Measurements from ENCODE around the gene TMSB15B.
"Not testable (repeated sequence)": the region's sequence is repeated elsewhere in the genome, so short reads cannot be mapped to it uniquely, and the experiment has no call there.

Gene TMSB15B

GRCh38 chrX:103949506-103949905 is 12.9 kb upstream of the TMSB15B start:
- Histone ChIP-seq H3K4me2 (ENCODE audit: insufficient read depth, low read length, poor library complexity, severe bottlenecking) (no peak overlapping the region), H3K9me3 (replicated peaks in 1 of 2; ENCODE audit: control insufficient read depth in 2 of 2, insufficient read depth in 1 of 2, low read depth in 1 of 2, low read length in 2 of 2) (no peaks in the 10 kb centered on the region), H3K4me3 (ENCODE audit: low read length in 2 of 2) (no peak overlapping the region), H3K79me1 (ENCODE audit: low read depth, low read length) (no peaks in the 10 kb centered on the region), H2BK15ac (ENCODE audit: low read length) (no peak overlapping the region), H4K91ac (ENCODE audit: low read depth, low read length, poor library complexity) (no peak overlapping the region), H2BK12ac (ENCODE audit: low read length) (no peak overlapping the region), H3K9ac (ENCODE audit: low read depth, low read length, poor library complexity) (no peak overlapping the region), H3K4me1 (ENCODE audit: control insufficient read depth in 2 of 2, insufficient read depth in 1 of 2, low read depth in 1 of 2, low read length in 2 of 2) (no peaks in the 10 kb centered on the region), H2AK5ac (ENCODE audit: low read depth, low read length) (no peak overlapping the region), H3K14ac (ENCODE audit: low read length) (no peak overlapping the region), H2AFZ (ENCODE audit: low read length) (no peak overlapping the region), H2BK5ac (ENCODE audit: low read length) (no peak overlapping the region), H3K4ac (ENCODE audit: low read length) (no peak overlapping the region), H3K27me3 (ENCODE audit: control insufficient read depth in 3 of 3, insufficient read depth in 3 of 3, low read depth in 1 of 3, low read length in 3 of 3) (no peaks in the 10 kb centered on the region), H3K36me3 (replicated peaks in 1 of 2; ENCODE audit: control insufficient read depth in 2 of 2, insufficient read depth in 2 of 2, low read length in 2 of 2) (no peaks in the 10 kb centered on the region), H3K23ac (ENCODE audit: low read depth, low read length, poor library complexity) (no peak overlapping the region), H4K8ac (ENCODE audit: low read depth, low read length) (no peak overlapping the region), H3K27ac (replicated peaks; ENCODE audit: low read length) (no peak overlapping the region), H3K18ac (ENCODE audit: low read length) (no peak overlapping the region), H2BK120ac (ENCODE audit: low read depth, low read length) (no peak overlapping the region)
- WGBS, 2 donors (ENCODE audit: extremely low coverage in 2 of 2, insufficient read length in 2 of 2, insufficient replicate concordance in 1 of 2) = no CpG with 5 or more reads among the region's 1 CpG
- DNase-seq (ENCODE audit: low spot score) = no peak

GRCh38 chrX:103953353-103953752 is 9.1 kb upstream of the TMSB15B start:
- Histone ChIP-seq H3K23ac (ENCODE audit: low read depth, low read length, poor library complexity) (no peak overlapping the region), H4K8ac (ENCODE audit: low read depth, low read length) (no peak overlapping the region), H2BK5ac (ENCODE audit: low read length) (no peak overlapping the region), H3K9me3 (replicated peaks in 1 of 2; ENCODE audit: control insufficient read depth in 2 of 2, insufficient read depth in 1 of 2, low read depth in 1 of 2, low read length in 2 of 2) (no peaks in the 10 kb centered on the region), H2AFZ (ENCODE audit: low read length) (no peak overlapping the region), H2AK5ac (ENCODE audit: low read depth, low read length) (no peak overlapping the region), H3K9ac (ENCODE audit: low read depth, low read length, poor library complexity) (no peak overlapping the region), H3K4ac (ENCODE audit: low read length) (no peak overlapping the region), H3K4me2 (ENCODE audit: insufficient read depth, low read length, poor library complexity, severe bottlenecking) (no peak overlapping the region), H4K91ac (ENCODE audit: low read depth, low read length, poor library complexity) (no peak overlapping the region), H2BK120ac (ENCODE audit: low read depth, low read length) (no peak overlapping the region), H2BK15ac (ENCODE audit: low read length) (no peak overlapping the region), H3K27ac (replicated peaks; ENCODE audit: low read length) (no peak overlapping the region), H3K36me3 (replicated peaks in 1 of 2; ENCODE audit: control insufficient read depth in 2 of 2, insufficient read depth in 2 of 2, low read length in 2 of 2) (no peaks in the 10 kb centered on the region), H3K79me1 (ENCODE audit: low read depth, low read length) (no peaks in the 10 kb centered on the region), H3K27me3 (ENCODE audit: control insufficient read depth in 3 of 3, insufficient read depth in 3 of 3, low read depth in 1 of 3, low read length in 3 of 3) (no peaks in the 10 kb centered on the region), H2BK12ac (ENCODE audit: low read length) (no peak overlapping the region), H3K18ac (ENCODE audit: low read length) (no peak overlapping the region), H3K14ac (ENCODE audit: low read length) (no peak overlapping the region), H3K4me3 (ENCODE audit: low read length in 2 of 2) (no peak overlapping the region), H3K4me1 (ENCODE audit: control insufficient read depth in 2 of 2, insufficient read depth in 1 of 2, low read depth in 1 of 2, low read length in 2 of 2) (no peaks in the 10 kb centered on the region)
- WGBS, 2 donors (ENCODE audit: extremely low coverage in 2 of 2, insufficient read length in 2 of 2, insufficient replicate concordance in 1 of 2) = no CpG with 5 or more reads among the region's 4 CpGs
- DNase-seq (ENCODE audit: low spot score) = no peak

- Histone ChIP-seq H4K91ac (ENCODE audit: low read depth, low read length, poor library complexity) (no peak overlapping the region), H3K36me3 (replicated peaks in 1 of 2; ENCODE audit: control insufficient read depth in 2 of 2, insufficient read depth in 2 of 2, low read length in 2 of 2) (no peaks in the 10 kb centered on the region), H3K18ac (ENCODE audit: low read length) (no peak overlapping the region), H3K4ac (ENCODE audit: low read length) (no peak overlapping the region), H3K9me3 (replicated peaks in 1 of 2; ENCODE audit: control insufficient read depth in 2 of 2, insufficient read depth in 1 of 2, low read depth in 1 of 2, low read length in 2 of 2) (no peaks in the 10 kb centered on the region), H2BK5ac (ENCODE audit: low read length) (no peak overlapping the region), H3K79me1 (ENCODE audit: low read depth, low read length) (no peaks in the 10 kb centered on the region), H2AK5ac (ENCODE audit: low read depth, low read length) (no peak overlapping the region), H3K4me1 (ENCODE audit: control insufficient read depth in 2 of 2, insufficient read depth in 1 of 2, low read depth in 1 of 2, low read length in 2 of 2) (no peaks in the 10 kb centered on the region), H3K27ac (replicated peaks; ENCODE audit: low read length) (no peak overlapping the region), H2BK12ac (ENCODE audit: low read length) (no peak overlapping the region), H2BK120ac (ENCODE audit: low read depth, low read length) (no peak overlapping the region), H3K9ac (ENCODE audit: low read depth, low read length, poor library complexity) (no peak overlapping the region), H2AFZ (ENCODE audit: low read length) (no peak overlapping the region), H3K14ac (ENCODE audit: low read length) (no peak overlapping the region), H3K27me3 (ENCODE audit: control insufficient read depth in 3 of 3, insufficient read depth in 3 of 3, low read depth in 1 of 3, low read length in 3 of 3) (no peaks in the 10 kb centered on the region), H4K8ac (ENCODE audit: low read depth, low read length) (no peak overlapping the region), H3K4me3 (ENCODE audit: low read length in 2 of 2) (no peak overlapping the region), H3K23ac (ENCODE audit: low read depth, low read length, poor library complexity) (no peak overlapping the region), H3K4me2 (ENCODE audit: insufficient read depth, low read length, poor library complexity, severe bottlenecking) (no peak overlapping the region), H2BK15ac (ENCODE audit: low read length) (no peak overlapping the region)
- no CpG with 5 or more reads among the region's 6 CpGs for WGBS, 2 donors (ENCODE audit: extremely low coverage in 2 of 2, insufficient read length in 2 of 2, insufficient replicate concordance in 1 of 2)
- DNase-seq (ENCODE audit: low spot score) = no peak
These were observed 8.2 kb upstream of the TMSB15B start for GRCh38 chrX:103954259-103954658.

- H3K4me1 ChIP-seq (ENCODE audit: control insufficient read depth in 2 of 2, insufficient read depth in 1 of 2, low read depth in 1 of 2, low read length in 2 of 2); H3K27me3 ChIP-seq (ENCODE audit: control insufficient read depth in 3 of 3, insufficient read depth in 3 of 3, low read depth in 1 of 3, low read length in 3 of 3); H2BK15ac ChIP-seq (ENCODE audit: low read length); H3K36me3 ChIP-seq (replicated peaks in 1 of 2; ENCODE audit: control insufficient read depth in 2 of 2, insufficient read depth in 2 of 2, low read length in 2 of 2); H4K8ac ChIP-seq (ENCODE audit: low read depth, low read length); H3K18ac ChIP-seq (ENCODE audit: low read length); H3K9me3 ChIP-seq (replicated peaks in 1 of 2; ENCODE audit: control insufficient read depth in 2 of 2, insufficient read depth in 1 of 2, low read depth in 1 of 2, low read length in 2 of 2); H3K23ac ChIP-seq (ENCODE audit: low read depth, low read length, poor library complexity); H2BK5ac ChIP-seq (ENCODE audit: low read length); H3K14ac ChIP-seq (ENCODE audit: low read length); H3K79me1 ChIP-seq (ENCODE audit: low read depth, low read length); DNase-seq (ENCODE audit: low spot score); H2BK120ac ChIP-seq (ENCODE audit: low read depth, low read length); H3K4ac ChIP-seq (ENCODE audit: low read length); H4K91ac ChIP-seq (ENCODE audit: low read depth, low read length, poor library complexity); H3K4me2 ChIP-seq (ENCODE audit: insufficient read depth, low read length, poor library complexity, severe bottlenecking); H3K27ac ChIP-seq (replicated peaks; ENCODE audit: low read length); H2BK12ac ChIP-seq (ENCODE audit: low read length); H2AK5ac ChIP-seq (ENCODE audit: low read depth, low read length); H3K9ac ChIP-seq (ENCODE audit: low read depth, low read length, poor library complexity); H3K4me3 ChIP-seq (ENCODE audit: low read length in 2 of 2); H2AFZ ChIP-seq (ENCODE audit: low read length): not testable (repeated sequence)
- no CpG with 5 or more reads among the region's 6 CpGs for WGBS, 2 donors (ENCODE audit: extremely low coverage in 2 of 2, insufficient read length in 2 of 2, insufficient replicate concordance in 1 of 2)
These were observed 1.8 kb upstream of the TMSB15B start for GRCh38 chrX:103960599-103960998.

Data from neuronal stem cell (in vitro differentiated cells).